HCT116 (cell line): ENCODE data around the gene PON1. TPM values are rescaled to one million over a fixed set of nuclear protein-coding genes. Genes with fewer than 3 reads are reported as not detected.

Experiments
- ATAC-seq: fragments of 200-7000 bp; cut with Tn5 transposase; 2 replicates; pipeline ENCODE4 v1.9.1; 2020; ENCODE audit warnings: mild to moderate bottlenecking, moderate library complexity
- BruUV-seq: library from RNA; stranded (reverse); fragments of 400-500 nt; replicated peaks from 2 replicates; lab custom pipeline; 2021; lab: Mats Ljungman, UMichigan
- CTCF ChIA-PET: fragments of 300-600 bp; sonication (Branson Sonifier 250); formaldehyde crosslinking; loops from one replicate; lab custom pipeline; 2021; ENCODE audit warnings: antibody characterized with exemption; lab: Charles Lee
- POLR2A ChIA-PET: fragments of 300-600, 350-600 bp; sonication (Branson Sonifier 250); formaldehyde crosslinking; loops from one replicate; lab custom pipeline; 2021; ENCODE audit warnings: antibody characterized with exemption; lab: Charles Lee
- RAD21 ChIA-PET, 2 experiments: fragments of 300-600 bp; sonication (Branson Sonifier 250); formaldehyde crosslinking; loops; one replicate each; lab custom pipeline; 2023; ENCODE audit warnings: low total read pairs in 2 of 2; ENCODE audit not compliant: uncharacterized antibody in 2 of 2, unreplicated experiment in 2 of 2, low non-redundant PET in 1 of 2; lab: Charles Lee
- DNase-seq: peaks from one replicate; pipeline ENCODE4 v3.0.0-alpha.2; 2010; ENCODE audit warnings: low read depth, low spot score
- H2AFZ ChIP-seq: fragments of 200-600 bp; shearing (Covaris generic), sonication (generic); 2 replicates; pipeline ENCODE4 v1.6.1; 2017; ENCODE audit warnings: low read depth, mixed run types, mixed read lengths, antibody characterized with exemption, low read length; ENCODE audit not compliant: poor library complexity, severe bottlenecking
- H3K27ac ChIP-seq: 2 replicates; pipeline ENCODE4 v1.5.1; 2012; ENCODE audit warnings: low read depth, low read length
- H3K27me3 ChIP-seq: fragments of 200-600 bp; sonication (generic); 2 replicates; pipeline ENCODE4 v1.6.1; 2016; ENCODE audit warnings: mixed run types, low read length, mixed read lengths; ENCODE audit not compliant: insufficient read depth
- H3K36me3 ChIP-seq, 2 experiments: fragments of 200-500 bp in 1 of 2; fragments of 200-600 bp in 1 of 2; sonication (Bioruptor generic) in 1 of 2; sonication (generic) in 1 of 2; 2 replicates each; pipeline versions ENCODE4 v1.5.1 to v1.6.1; 2014 to 2016; ENCODE audit warnings: low read length in 2 of 2, inconsistent platforms in 1 of 2, mixed read lengths in 1 of 2, mixed run types in 1 of 2; ENCODE audit not compliant: insufficient read depth in 2 of 2, control insufficient read depth in 1 of 2
- H3K4me1 ChIP-seq, 2 experiments: fragments of 200-600 bp in 1 of 2; sonication (generic) in 1 of 2; 2 replicates each; pipeline versions ENCODE4 v1.5.1 to v1.6.1; 2012 to 2017; ENCODE audit warnings: low read length in 2 of 2, inconsistent platforms in 1 of 2, mild to moderate bottlenecking in 1 of 2, mixed read lengths in 1 of 2, mixed run types in 1 of 2, moderate library complexity in 1 of 2; ENCODE audit not compliant: insufficient read depth in 2 of 2, control insufficient read depth in 1 of 2
- H3K4me2 ChIP-seq: fragments of 200-600 bp; sonication (generic); 2 replicates; pipeline ENCODE4 v1.6.1; 2017; ENCODE audit warnings: mixed run types, low read length, mixed read lengths
- H3K4me3 ChIP-seq, 2 experiments: fragments of 200-600 bp in 1 of 2; sonication (generic) in 1 of 2; replicated peaks in 1 of 2; 2 replicates each; pipeline ENCODE4 v1.5.1; 2011 to 2016; ENCODE audit warnings: low read length in 2 of 2, control low read depth in 1 of 2, low read depth in 1 of 2, mild to moderate bottlenecking in 1 of 2, mixed read lengths in 1 of 2, mixed run types in 1 of 2
- H3K79me2 ChIP-seq: fragments of 200-600 bp; sonication (generic); 2 replicates; pipeline ENCODE4 v1.6.1; 2017; ENCODE audit warnings: mild to moderate bottlenecking, mixed run types, low read length, moderate library complexity, mixed read lengths; ENCODE audit not compliant: insufficient read depth
- H3K9ac ChIP-seq: fragments of 200-600 bp; sonication (generic); 2 replicates; pipeline ENCODE4 v1.6.1; 2016; ENCODE audit warnings: low read length, mixed read lengths
- H3K9me2 ChIP-seq: fragments of 200-600 bp; sonication (generic), shearing (Covaris generic); 2 replicates; pipeline ENCODE4 v1.6.1; 2017; ENCODE audit warnings: mixed run types, mild to moderate bottlenecking, moderate library complexity; ENCODE audit not compliant: insufficient read depth
- H3K9me3 ChIP-seq, 2 experiments: fragments of 200-500 bp in 1 of 2; fragments of 200-600 bp in 1 of 2; sonication (Bioruptor generic) in 1 of 2; sonication (generic) in 1 of 2; 2 replicates each; pipeline ENCODE4 v1.6.1; 2014 to 2017; ENCODE audit warnings: low read length in 2 of 2, mixed read lengths in 2 of 2, inconsistent platforms in 1 of 2, low read depth in 1 of 2, mild to moderate bottlenecking in 1 of 2, mixed run types in 1 of 2, moderate library complexity in 1 of 2; ENCODE audit not compliant: control insufficient read depth in 1 of 2, insufficient read depth in 1 of 2
- H4K20me1 ChIP-seq: fragments of 200-600 bp; sonication (generic), shearing (Covaris generic); 2 replicates; pipeline ENCODE4 v1.6.1; 2017; ENCODE audit warnings: mixed run types, mild to moderate bottlenecking, moderate library complexity; ENCODE audit not compliant: insufficient read depth
- CEBPB ChIP-seq: IDR thresholded peaks from 2 replicates; pipeline ENCODE4 v1.6.1; 2012; ENCODE audit warnings: low read depth
- CTCF ChIP-seq, 3 experiments: fragments of 200-600 bp in 1 of 3; sonication (generic) in 1 of 3; IDR thresholded peaks in 2 of 3; conservative IDR thresholded peaks in 1 of 3; 2 replicates each; pipeline ENCODE4 v1.5.1; 2012 to 2017; ENCODE audit warnings: low read depth in 2 of 3, low read length in 2 of 3, antibody characterized with exemption in 1 of 3, borderline replicate concordance in 1 of 3, control low read depth in 1 of 3, mild to moderate bottlenecking in 1 of 3, mixed read lengths in 1 of 3, mixed run types in 1 of 3, moderate library complexity in 1 of 3; ENCODE audit not compliant: insufficient read depth in 1 of 3
- EZH2 ChIP-seq: fragments of 200-600 bp; sonication (generic); IDR thresholded peaks from 2 replicates; pipeline ENCODE4 v1.6.1; 2017; ENCODE audit warnings: antibody characterized with exemption, mixed run types
- POLR2A ChIP-seq: IDR thresholded peaks from 2 replicates; pipeline ENCODE4 v1.7.0; 2011; ENCODE audit warnings: borderline replicate concordance; ENCODE audit not compliant: insufficient read depth, insufficient read length; ENCODE audit errors: extremely low read depth
- RAD21 ChIP-seq: IDR thresholded peaks from 2 replicates; pipeline ENCODE4 v1.6.1; 2012; ENCODE audit warnings: low read depth, mild to moderate bottlenecking
- REST ChIP-seq: IDR thresholded peaks from 2 replicates; pipeline ENCODE4 v1.6.1; 2012; ENCODE audit warnings: low read depth
- SIN3A ChIP-seq: IDR thresholded peaks from 2 replicates; pipeline ENCODE4 v1.6.1; 2012; ENCODE audit warnings: low read depth
- SRF ChIP-seq: IDR thresholded peaks from 2 replicates; pipeline ENCODE4 v1.6.1; 2012; ENCODE audit warnings: low read depth
- YY1 ChIP-seq: IDR thresholded peaks from 2 replicates; pipeline ENCODE4 v1.6.1; 2011; ENCODE audit warnings: low read length, low read depth, moderate library complexity, mild to moderate bottlenecking; ENCODE audit not compliant: insufficient replicate concordance; ENCODE audit errors: extremely low read depth
- ZBTB33 ChIP-seq: IDR thresholded peaks from 2 replicates; pipeline ENCODE4 v1.6.1; 2011; ENCODE audit warnings: mild to moderate bottlenecking, low read length, moderate library complexity; ENCODE audit not compliant: insufficient replicate concordance; ENCODE audit errors: extremely low read depth
- intact Hi-C: fragments of 100-400 bp; cut with micrococcal nuclease; formaldehyde crosslinking; loops from 2 replicates; pipeline ENCODE4 v1.10.0; 2022
- total RNA-seq: library from RNA; stranded (reverse); gene quantifications from one replicate; pipeline ENCODE4 v1.2.1, GENCODE V29; 2021; ENCODE audit not compliant: unreplicated experiment

Gene PON1
- total RNA-seq, 1 experiment from 2014 or later, result 0.20 TPM

GRCh38 chr7:95338832-95339231, 14.5 kb upstream of the PON1 start:
- RAD21 ChIA-PET, result no interaction called here
- no peaks in the 10 kb centered on the region for H4K20me1 ChIP-seq
- no peaks in the 10 kb centered on the region for H3K4me1 ChIP-seq
- intact Hi-C loops, result no loop called here
- CTCF ChIA-PET, result no interaction called here
- DNase-seq (no peak), ATAC-seq (no peak)
- no peaks in the 10 kb centered on the region for H3K36me3 ChIP-seq
- H3K9ac ChIP-seq, result no peak overlapping the region
- no peak overlapping the region for H3K4me2 ChIP-seq
- no peaks in the 10 kb centered on the region for H3K9me2 ChIP-seq
- H3K79me2 ChIP-seq, result no peaks in the 10 kb centered on the region
- TF ChIP-seq REST (no peak), POLR2A (no peak), ZBTB33 (no peak), YY1 (no peak), EZH2 (no peak), CEBPB (no peak), SIN3A (no peak), RAD21 (no peak), CTCF (IDR thresholded peaks at IDR 0.05 in 2 of 3, conservative IDR thresholded peaks at IDR 0.05 in 1 of 3; ENCODE audit: borderline replicate concordance in 1 of 3, insufficient read depth in 1 of 3, low read depth in 2 of 3, low read length in 2 of 3) (no peak), SRF (no peak)
- POLR2A ChIA-PET, result no interaction called here
- no peak overlapping the region for H2AFZ ChIP-seq
- H3K9me3 ChIP-seq, result no peaks in the 10 kb centered on the region
- H3K4me3 ChIP-seq, result no peak overlapping the region
- no TSS peak for BruUV-seq
- H3K27ac ChIP-seq, result no peak overlapping the region
- no peaks in the 10 kb centered on the region for H3K27me3 ChIP-seq
